K562 (cell line): ENCODE data around the gene FADS1. TPM values are rescaled to one million over a fixed set of nuclear protein-coding genes. Genes with fewer than 3 reads are reported as not detected.

Experiments used
- CAMTA2 ChIP-seq: fragments of 250-450 bp; sonication (Bioruptor Pico); conservative IDR thresholded peaks from 2 replicates; pipeline ENCODE4 v1.5.1; 2022
- EHMT2 ChIP-seq: fragments of 450-650 bp; IDR thresholded peaks from 2 replicates; pipeline ENCODE4 v1.6.1; 2018; ENCODE audit warnings: antibody characterized with exemption
- FOXA3 ChIP-seq, 2 experiments: fragments of 450-650 bp in 1 of 2; sonication (generic) in 1 of 2; formaldehyde crosslinking; IDR thresholded peaks in 1 of 2; conservative IDR thresholded peaks in 1 of 2; 2 replicates each; pipeline versions ENCODE4 v1.4.0 to v1.8.0; 2020 to 2022; ENCODE audit warnings: mild to moderate bottlenecking in 2 of 2, missing genetic modification reagents in 1 of 2
- HDAC3 ChIP-seq: fragments of 450-650 bp; IDR thresholded peaks from 2 replicates; pipeline ENCODE4 v1.6.1; 2018; ENCODE audit warnings: borderline replicate concordance, mild to moderate bottlenecking, moderate library complexity; ENCODE audit not compliant: partially characterized antibody
- HOXB6 ChIP-seq: fragments of 250-450 bp; sonication (Bioruptor Pico); IDR thresholded peaks from 2 replicates; pipeline ENCODE4 v1.5.1; 2022; ENCODE audit warnings: mild to moderate bottlenecking, borderline replicate concordance
- HSF4 ChIP-seq: fragments of 250-450 bp; sonication (Bioruptor Pico); IDR thresholded peaks from 2 replicates; pipeline ENCODE4 v2.1.2; 2022; ENCODE audit warnings: mild to moderate bottlenecking, moderate library complexity, borderline replicate concordance
- NCOA1 ChIP-seq: fragments of 450-650 bp; IDR thresholded peaks from 2 replicates; pipeline ENCODE4 v1.6.1; 2016; ENCODE audit warnings: low read depth
- NCOR1 ChIP-seq: fragments of 450-650 bp; IDR thresholded peaks from 2 replicates; pipeline ENCODE4 v1.6.1; 2016; ENCODE audit warnings: mild to moderate bottlenecking, moderate library complexity
- NFATC3 ChIP-seq: fragments of 450-650 bp; IDR thresholded peaks from 2 replicates; pipeline ENCODE4 v1.6.1; 2017; ENCODE audit warnings: mild to moderate bottlenecking
- PHF20 ChIP-seq: fragments of 450-650 bp; IDR thresholded peaks from 2 replicates; pipeline ENCODE4 v1.6.1; 2018; ENCODE audit not compliant: partially characterized antibody
- THRAP3 ChIP-seq: fragments of 450-650 bp; IDR thresholded peaks from 2 replicates; pipeline ENCODE4 v1.6.1; 2016; ENCODE audit warnings: mild to moderate bottlenecking, inconsistent platforms, borderline replicate concordance
- U2AF1 ChIP-seq: fragments of 200-400 bp; formaldehyde crosslinking; optimal IDR thresholded peaks from 2 replicates; pipeline ENCODE3; 2017; ENCODE audit warnings: mild to moderate bottlenecking, low read depth, low read length, moderate library complexity
- ZNF134 ChIP-seq: fragments of 250-450 bp; sonication (Bioruptor Pico); conservative IDR thresholded peaks from 2 replicates; pipeline ENCODE4 v1.4.0; 2020
- ZNF830 ChIP-seq: fragments of 250-450 bp; sonication (Bioruptor Pico); IDR thresholded peaks from 2 replicates; pipeline ENCODE4 v1.5.0; 2021; ENCODE audit warnings: mild to moderate bottlenecking
- polyA plus RNA-seq, 8 experiments: library from polyadenylated mRNA; depleted of rRNA in 4 of 8; stranded (reverse) in 5 of 8; unstranded in 3 of 8; fragments of >200 nt; fragmentation: Nextera tagmentation in 2 of 8; fragmentation: Illumina TruSeq in 1 of 8; extraction: Ambion mirVana in 2 of 8; extraction: Trizol in 1 of 8; gene quantifications; 2 replicates each; pipeline versions ENCODE4 v1.2.1 to v1.2.3, GENCODE V29; 2011 to 2014; ENCODE audit warnings: inconsistent platforms in 1 of 8, missing spikeins in 1 of 8
- total RNA-seq, 7 experiments: library from RNA; depleted of rRNA in 6 of 7; stranded (reverse); fragments of >200 nt in 6 of 7; fragmentation: Illumina TruSeq in 2 of 7; extraction: Trizol in 2 of 7; gene quantifications; 2 replicates each; pipeline versions ENCODE4 v1.2.1 to v1.2.3, GENCODE V29; 2011 to 2021; ENCODE audit warnings: low replicate concordance in 1 of 7
- TF ChIP-seq, protein P1 (sequence below), 2 experiments: fragments of 450-650 bp; IDR thresholded peaks; 2 replicates each; pipeline ENCODE4 v1.6.1; 2016
- TF ChIP-seq, protein P2 (sequence below): IDR thresholded peaks from 2 replicates; pipeline ENCODE4 v1.6.1; 2011; ENCODE audit warnings: borderline replicate concordance, low read depth, mild to moderate bottlenecking, moderate library complexity, low read length; ENCODE audit not compliant: insufficient read depth, poor library complexity, severe bottlenecking
- TF ChIP-seq, protein P3 (sequence below): fragments of 150-350 bp; IDR thresholded peaks from 2 replicates; pipeline ENCODE4 v1.6.1; 2014; ENCODE audit warnings: low read depth, mild to moderate bottlenecking, low read length, borderline replicate concordance
- TF ChIP-seq, protein P4 (sequence below): fragments of 250-450 bp; sonication (Bioruptor Pico); IDR thresholded peaks from 2 replicates; pipeline ENCODE4 v1.8.0; 2022; ENCODE audit warnings: inconsistent platforms

FADS1 gene
- total and polyA plus RNA-seq, 9 of the 15 experiments (the other 6 are each of a cell fraction or from before 2014, with no cell fraction given), result 110 to 864 (median 364) TPM

DNA sequence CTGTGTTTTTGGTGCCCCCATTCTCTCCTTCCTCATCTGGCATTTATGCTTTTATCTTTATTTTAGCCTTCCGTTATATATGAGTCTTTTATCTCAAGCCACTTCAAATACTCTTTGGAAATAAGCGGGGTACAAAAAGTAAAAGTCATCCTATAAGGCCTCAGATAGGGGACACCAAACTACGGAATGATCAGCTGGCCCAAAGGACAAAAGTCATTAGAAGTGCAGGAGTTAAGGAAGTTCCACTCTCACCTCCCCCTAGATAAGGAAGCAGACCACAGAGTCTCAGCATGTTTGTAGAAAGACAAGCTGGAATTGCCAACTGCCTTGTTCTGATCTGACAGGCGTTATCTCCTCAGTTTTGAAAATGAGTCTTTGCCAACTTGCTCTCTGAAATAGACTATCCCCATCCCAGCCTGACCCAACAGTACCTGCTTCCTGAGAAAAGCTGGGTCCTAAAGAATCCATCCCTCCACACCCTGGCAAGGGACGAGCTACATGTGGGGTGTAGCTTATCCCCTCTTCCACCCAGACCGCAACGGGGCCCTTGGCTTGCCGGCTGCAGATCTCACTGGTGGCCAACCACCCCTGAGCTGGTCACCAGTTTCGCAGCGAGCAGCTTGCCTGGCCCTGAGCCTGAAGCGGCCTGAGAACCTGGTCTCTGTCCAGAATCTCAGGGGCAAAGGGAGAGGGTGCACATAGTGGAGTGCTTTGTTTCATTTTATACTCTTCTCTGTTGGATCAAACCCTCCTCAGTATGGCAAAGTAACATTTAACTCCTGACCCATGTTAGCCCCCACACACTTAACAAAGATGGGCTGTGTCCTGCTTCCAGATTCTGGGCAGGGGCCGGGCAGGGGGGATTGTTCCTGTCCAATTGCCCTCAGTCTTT is 25.1 kb upstream of the FADS1 start (continued):
- TF ChIP-seq HOXB6 (no peak), ZNF134 (0 out of 2 replicates have a peak, but pooled peaks have one; percentile 35), ZNF830 (CRISPR knock-in tag) (no peak), THRAP3 (no peak), EHMT2 (0 out of 2 replicates have a peak, but pooled peaks have one; percentile 31), HDAC3 (peak; percentile 90), CAMTA2 (CRISPR knock-in tag) (no peak), U2AF1 (no peak), NCOR1 (peak; percentile 94), HSF4 (CRISPR knock-in tag) (peak; percentile 42; the same call in 1 of the 2 replicates), PHF20 (no peak), NFATC3 (peak; percentile 53; the same call in 1 of the 2 replicates), NCOA1 (peak; percentile 83; the same call in 1 of the 2 replicates), FOXA3 (CRISPR knock-in tag; conservative IDR thresholded peaks at IDR 0.05 in 1 of 2, IDR thresholded peaks at IDR 0.05 in 1 of 2) (0 out of 4 replicates have a peak, but pooled peaks of 1 of the 2 experiments have one; percentile 11)
- TF ChIP-seq, protein P1, sequence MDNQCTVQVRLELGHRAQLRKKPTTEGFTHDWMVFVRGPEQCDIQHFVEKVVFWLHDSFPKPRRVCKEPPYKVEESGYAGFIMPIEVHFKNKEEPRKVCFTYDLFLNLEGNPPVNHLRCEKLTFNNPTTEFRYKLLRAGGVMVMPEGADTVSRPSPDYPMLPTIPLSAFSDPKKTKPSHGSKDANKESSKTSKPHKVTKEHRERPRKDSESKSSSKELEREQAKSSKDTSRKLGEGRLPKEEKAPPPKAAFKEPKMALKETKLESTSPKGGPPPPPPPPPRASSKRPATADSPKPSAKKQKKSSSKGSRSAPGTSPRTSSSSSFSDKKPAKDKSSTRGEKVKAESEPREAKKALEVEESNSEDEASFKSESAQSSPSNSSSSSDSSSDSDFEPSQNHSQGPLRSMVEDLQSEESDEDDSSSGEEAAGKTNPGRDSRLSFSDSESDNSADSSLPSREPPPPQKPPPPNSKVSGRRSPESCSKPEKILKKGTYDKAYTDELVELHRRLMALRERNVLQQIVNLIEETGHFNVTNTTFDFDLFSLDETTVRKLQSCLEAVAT (IDR thresholded peaks at IDR 0.05), result peak in 1 of 2 experiments; percentile 67; a peak in 1 of 4 replicates
- TF ChIP-seq, protein P2, sequence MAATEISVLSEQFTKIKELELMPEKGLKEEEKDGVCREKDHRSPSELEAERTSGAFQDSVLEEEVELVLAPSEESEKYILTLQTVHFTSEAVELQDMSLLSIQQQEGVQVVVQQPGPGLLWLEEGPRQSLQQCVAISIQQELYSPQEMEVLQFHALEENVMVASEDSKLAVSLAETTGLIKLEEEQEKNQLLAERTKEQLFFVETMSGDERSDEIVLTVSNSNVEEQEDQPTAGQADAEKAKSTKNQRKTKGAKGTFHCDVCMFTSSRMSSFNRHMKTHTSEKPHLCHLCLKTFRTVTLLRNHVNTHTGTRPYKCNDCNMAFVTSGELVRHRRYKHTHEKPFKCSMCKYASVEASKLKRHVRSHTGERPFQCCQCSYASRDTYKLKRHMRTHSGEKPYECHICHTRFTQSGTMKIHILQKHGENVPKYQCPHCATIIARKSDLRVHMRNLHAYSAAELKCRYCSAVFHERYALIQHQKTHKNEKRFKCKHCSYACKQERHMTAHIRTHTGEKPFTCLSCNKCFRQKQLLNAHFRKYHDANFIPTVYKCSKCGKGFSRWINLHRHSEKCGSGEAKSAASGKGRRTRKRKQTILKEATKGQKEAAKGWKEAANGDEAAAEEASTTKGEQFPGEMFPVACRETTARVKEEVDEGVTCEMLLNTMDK, result no peak
- TF ChIP-seq, protein P3, sequence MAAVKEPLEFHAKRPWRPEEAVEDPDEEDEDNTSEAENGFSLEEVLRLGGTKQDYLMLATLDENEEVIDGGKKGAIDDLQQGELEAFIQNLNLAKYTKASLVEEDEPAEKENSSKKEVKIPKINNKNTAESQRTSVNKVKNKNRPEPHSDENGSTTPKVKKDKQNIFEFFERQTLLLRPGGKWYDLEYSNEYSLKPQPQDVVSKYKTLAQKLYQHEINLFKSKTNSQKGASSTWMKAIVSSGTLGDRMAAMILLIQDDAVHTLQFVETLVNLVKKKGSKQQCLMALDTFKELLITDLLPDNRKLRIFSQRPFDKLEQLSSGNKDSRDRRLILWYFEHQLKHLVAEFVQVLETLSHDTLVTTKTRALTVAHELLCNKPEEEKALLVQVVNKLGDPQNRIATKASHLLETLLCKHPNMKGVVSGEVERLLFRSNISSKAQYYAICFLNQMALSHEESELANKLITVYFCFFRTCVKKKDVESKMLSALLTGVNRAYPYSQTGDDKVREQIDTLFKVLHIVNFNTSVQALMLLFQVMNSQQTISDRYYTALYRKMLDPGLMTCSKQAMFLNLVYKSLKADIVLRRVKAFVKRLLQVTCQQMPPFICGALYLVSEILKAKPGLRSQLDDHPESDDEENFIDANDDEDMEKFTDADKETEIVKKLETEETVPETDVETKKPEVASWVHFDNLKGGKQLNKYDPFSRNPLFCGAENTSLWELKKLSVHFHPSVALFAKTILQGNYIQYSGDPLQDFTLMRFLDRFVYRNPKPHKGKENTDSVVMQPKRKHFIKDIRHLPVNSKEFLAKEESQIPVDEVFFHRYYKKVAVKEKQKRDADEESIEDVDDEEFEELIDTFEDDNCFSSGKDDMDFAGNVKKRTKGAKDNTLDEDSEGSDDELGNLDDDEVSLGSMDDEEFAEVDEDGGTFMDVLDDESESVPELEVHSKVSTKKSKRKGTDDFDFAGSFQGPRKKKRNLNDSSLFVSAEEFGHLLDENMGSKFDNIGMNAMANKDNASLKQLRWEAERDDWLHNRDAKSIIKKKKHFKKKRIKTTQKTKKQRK, result no peak
- TF ChIP-seq, protein P4, sequence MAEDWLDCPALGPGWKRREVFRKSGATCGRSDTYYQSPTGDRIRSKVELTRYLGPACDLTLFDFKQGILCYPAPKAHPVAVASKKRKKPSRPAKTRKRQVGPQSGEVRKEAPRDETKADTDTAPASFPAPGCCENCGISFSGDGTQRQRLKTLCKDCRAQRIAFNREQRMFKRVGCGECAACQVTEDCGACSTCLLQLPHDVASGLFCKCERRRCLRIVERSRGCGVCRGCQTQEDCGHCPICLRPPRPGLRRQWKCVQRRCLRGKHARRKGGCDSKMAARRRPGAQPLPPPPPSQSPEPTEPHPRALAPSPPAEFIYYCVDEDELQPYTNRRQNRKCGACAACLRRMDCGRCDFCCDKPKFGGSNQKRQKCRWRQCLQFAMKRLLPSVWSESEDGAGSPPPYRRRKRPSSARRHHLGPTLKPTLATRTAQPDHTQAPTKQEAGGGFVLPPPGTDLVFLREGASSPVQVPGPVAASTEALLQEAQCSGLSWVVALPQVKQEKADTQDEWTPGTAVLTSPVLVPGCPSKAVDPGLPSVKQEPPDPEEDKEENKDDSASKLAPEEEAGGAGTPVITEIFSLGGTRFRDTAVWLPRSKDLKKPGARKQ (CRISPR knock-in tag), result no peak
